Osteoblast (primary cell): ENCODE data around the gene POLR3GL. TPM values are rescaled to one million over a fixed set of nuclear protein-coding genes. Genes with fewer than 3 reads are reported as not detected.

ENCODE experiments used
- DNase-seq: peaks from one replicate; pipeline ENCODE4 v3.0.0; 2011; ENCODE audit warnings: low spot score, mixed read lengths; ENCODE audit not compliant: insufficient read length; ENCODE audit errors: missing footprints
- H2AFZ ChIP-seq: 2 replicates; pipeline ENCODE4 v1.6.0; 2011; ENCODE audit warnings: mild to moderate bottlenecking, low read length
- H3K27ac ChIP-seq: 2 replicates; pipeline ENCODE4 v1.5.1; 2011; ENCODE audit warnings: mild to moderate bottlenecking, low read depth, low read length, moderate library complexity
- H3K27me3 ChIP-seq: 2 replicates; pipeline ENCODE4 v1.6.0; 2012; ENCODE audit warnings: mild to moderate bottlenecking, control low read depth, inconsistent platforms, low read length, moderate library complexity; ENCODE audit not compliant: insufficient read depth
- H3K36me3 ChIP-seq: 2 replicates; pipeline ENCODE4 v1.5.1; 2011; ENCODE audit warnings: mild to moderate bottlenecking, low read length, control low read depth, moderate library complexity; ENCODE audit not compliant: insufficient read depth
- H3K4me1 ChIP-seq: 2 replicates; pipeline ENCODE4 v1.5.1; 2011; ENCODE audit warnings: mild to moderate bottlenecking, low read length, control low read depth, moderate library complexity; ENCODE audit not compliant: insufficient read depth
- H3K4me2 ChIP-seq: 2 replicates; pipeline ENCODE4 v1.6.0; 2011; ENCODE audit warnings: mild to moderate bottlenecking, low read length; ENCODE audit not compliant: insufficient read depth
- H3K4me3 ChIP-seq: fragments of 200-600 bp; sonication (generic); 3 replicates; pipeline ENCODE4 v1.5.1; 2012; ENCODE audit warnings: mild to moderate bottlenecking, low read length, inconsistent platforms; ENCODE audit not compliant: insufficient read depth
- H3K79me2 ChIP-seq: 2 replicates; pipeline ENCODE4 v1.6.0; 2012; ENCODE audit warnings: mild to moderate bottlenecking, low read length, control low read depth, inconsistent platforms; ENCODE audit not compliant: insufficient read depth
- H3K9me3 ChIP-seq: 2 replicates; pipeline ENCODE4 v1.5.1; 2011; ENCODE audit warnings: low read depth, low read length, control low read depth
- H4K20me1 ChIP-seq: 2 replicates; pipeline ENCODE4 v1.6.0; 2012; ENCODE audit warnings: mild to moderate bottlenecking, low read length, control low read depth; ENCODE audit not compliant: insufficient read depth
- total RNA-seq: library from RNA; depleted of rRNA; stranded (reverse); fragments of >200 nt; gene quantifications from 2 replicates; pipeline ENCODE4 v1.2.3, GENCODE V29; 2012
- TF ChIP-seq, protein P1 (sequence below): IDR thresholded peaks from 2 replicates; pipeline ENCODE4 v1.5.1; 2011; ENCODE audit warnings: mild to moderate bottlenecking, low read depth, low read length, moderate library complexity; ENCODE audit errors: extremely low read depth

Gene POLR3GL
- total RNA-seq, 1 donor = 9.4 TPM

- H3K36me3 ChIP-seq = no peaks in the 10 kb centered on the region
- peaks cover 6% of the 10 kb centered on the region for H4K20me1 ChIP-seq
- no peak overlapping the region for H2AFZ ChIP-seq
- no peak overlapping the region for H3K27ac ChIP-seq
- H3K4me2 ChIP-seq = peak overlapping the region; percentile 90
- peak overlapping the region; percentile 80 for H3K4me3 ChIP-seq
- no peaks in the 10 kb centered on the region for H3K27me3 ChIP-seq
- TF ChIP-seq, protein P1, sequence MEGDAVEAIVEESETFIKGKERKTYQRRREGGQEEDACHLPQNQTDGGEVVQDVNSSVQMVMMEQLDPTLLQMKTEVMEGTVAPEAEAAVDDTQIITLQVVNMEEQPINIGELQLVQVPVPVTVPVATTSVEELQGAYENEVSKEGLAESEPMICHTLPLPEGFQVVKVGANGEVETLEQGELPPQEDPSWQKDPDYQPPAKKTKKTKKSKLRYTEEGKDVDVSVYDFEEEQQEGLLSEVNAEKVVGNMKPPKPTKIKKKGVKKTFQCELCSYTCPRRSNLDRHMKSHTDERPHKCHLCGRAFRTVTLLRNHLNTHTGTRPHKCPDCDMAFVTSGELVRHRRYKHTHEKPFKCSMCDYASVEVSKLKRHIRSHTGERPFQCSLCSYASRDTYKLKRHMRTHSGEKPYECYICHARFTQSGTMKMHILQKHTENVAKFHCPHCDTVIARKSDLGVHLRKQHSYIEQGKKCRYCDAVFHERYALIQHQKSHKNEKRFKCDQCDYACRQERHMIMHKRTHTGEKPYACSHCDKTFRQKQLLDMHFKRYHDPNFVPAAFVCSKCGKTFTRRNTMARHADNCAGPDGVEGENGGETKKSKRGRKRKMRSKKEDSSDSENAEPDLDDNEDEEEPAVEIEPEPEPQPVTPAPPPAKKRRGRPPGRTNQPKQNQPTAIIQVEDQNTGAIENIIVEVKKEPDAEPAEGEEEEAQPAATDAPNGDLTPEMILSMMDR = no peak
- H3K79me2 ChIP-seq = peaks cover 66% of the 10 kb centered on the region
- peak; percentile 48 for DNase-seq
- H3K9me3 ChIP-seq = no peaks in the 10 kb centered on the region
- H3K4me1 ChIP-seq = peaks cover 33% of the 10 kb centered on the region
Measured at GRCh38 chr1:145955436-145955835, 9.1 kb upstream of the POLR3GL start.

GRCh38 chr1:145956361-145956760 is 8.1 kb upstream of the POLR3GL start:
- TF ChIP-seq, protein P1 = no peak
- H3K27ac ChIP-seq = peak overlapping the region; percentile 88
- H2AFZ ChIP-seq = no peak overlapping the region

DNA sequence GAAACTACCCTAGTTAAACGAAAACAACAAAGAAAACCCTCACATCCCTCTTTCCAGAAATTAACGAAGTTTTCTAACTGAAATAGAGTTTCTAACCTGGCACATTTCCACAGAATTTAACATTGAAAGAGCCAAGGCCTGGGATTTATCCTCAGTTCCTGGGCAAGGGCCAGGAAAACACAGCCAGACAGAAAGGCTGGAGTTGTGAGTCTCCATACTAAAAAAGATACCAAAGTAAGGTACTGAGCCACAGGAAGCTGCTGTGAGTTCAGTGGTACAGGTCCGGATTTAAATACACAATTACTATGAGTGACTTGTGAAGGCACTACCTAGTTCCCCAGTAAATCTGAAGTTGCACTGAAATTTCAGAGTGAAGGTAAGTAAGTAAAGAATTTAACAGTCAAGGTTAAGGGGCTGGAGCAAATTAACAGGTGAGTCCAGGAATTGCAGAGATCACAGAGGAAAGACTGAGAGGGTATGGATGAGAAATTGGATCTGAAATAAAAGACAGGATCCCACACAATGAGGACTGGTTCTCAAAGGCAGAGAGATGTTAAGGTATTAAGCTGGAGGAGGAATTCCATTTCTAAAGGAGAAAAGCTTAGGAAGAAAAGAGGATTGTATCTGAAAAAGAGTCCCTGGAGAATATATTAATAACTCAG is 7.6 kb upstream of the POLR3GL start:
- no peaks in the 10 kb centered on the region for H3K27me3 ChIP-seq
- peak overlapping the region; percentile 80 for H3K4me3 ChIP-seq
- H4K20me1 ChIP-seq = peaks cover 6% of the 10 kb centered on the region
- no peak for DNase-seq
- H3K9me3 ChIP-seq = no peaks in the 10 kb centered on the region
- TF ChIP-seq, protein P1 = no peak
- H3K4me1 ChIP-seq = peaks cover 46% of the 10 kb centered on the region
- peak overlapping the region; percentile 90 for H3K4me2 ChIP-seq
- peak overlapping the region; percentile 88 for H3K27ac ChIP-seq
- no peaks in the 10 kb centered on the region for H3K36me3 ChIP-seq
- H2AFZ ChIP-seq = peak overlapping the region; percentile 21
- peaks cover 58% of the 10 kb centered on the region for H3K79me2 ChIP-seq

More at GRCh38 chr1:145956361-145956760, 8.1 kb upstream of the POLR3GL start:
- H3K4me3 ChIP-seq = peak overlapping the region; percentile 80
- no peaks in the 10 kb centered on the region for H3K36me3 ChIP-seq
- H3K4me1 ChIP-seq = peaks cover 40% of the 10 kb centered on the region
- peaks cover 6% of the 10 kb centered on the region for H4K20me1 ChIP-seq
- DNase-seq = peak; percentile 51
- H3K27me3 ChIP-seq = no peaks in the 10 kb centered on the region
- peak overlapping the region; percentile 90 for H3K4me2 ChIP-seq
- no peaks in the 10 kb centered on the region for H3K9me3 ChIP-seq
- peaks cover 58% of the 10 kb centered on the region for H3K79me2 ChIP-seq

GRCh38 chr1:145957443-145958319 is 6.8 kb upstream of the POLR3GL start, which contains the start of gene LIX1L:
TSS of gene LIX1L (minus strand) at chr1:145958017. CDS start at chr1:145957927, 90 bp downstream.
- Histone ChIP-seq H3K9me3 (no peaks in the 10 kb centered on the region), H3K79me2 (peaks cover 54% of the 10 kb centered on the region), H3K27me3 (no peaks in the 10 kb centered on the region), H3K4me1 (peaks cover 51% of the 10 kb centered on the region), H3K4me3 (peak within 1 kb of the TSS; percentile 80), H3K36me3 (no peaks in the 10 kb centered on the region), H3K27ac (peak within 1 kb of the TSS; percentile 88), H3K4me2 (peak within 1 kb of the TSS; percentile 90), H2AFZ (peak within 1 kb of the TSS; percentile 83), H4K20me1 (peaks cover 6% of the 10 kb centered on the region)
- peak; percentile 98 for DNase-seq
- TF ChIP-seq, protein P1 = no peak
